ENCODE data around the gene PDE8B.

The PDE8B gene

GRCh38 chr5:77251921-77252320 is 41.4 kb downstream of the PDE8B start:
- no peak overlapping the region for H3K27ac Mint-ChIP-seq
- H3K9me3 Mint-ChIP-seq, result no peaks in the 10 kb centered on the region
- no peak overlapping the region for H3K4me3 Mint-ChIP-seq
- no peaks in the 10 kb centered on the region for H3K36me3 Mint-ChIP-seq (ENCODE audit: low read depth)
- TF ChIP-seq CTCF (IDR thresholded peaks at IDR 0.05; ENCODE audit: unreplicated experiment in 3 of 3), result no peak
- peaks cover 11% of the 10 kb centered on the region for H3K27me3 Mint-ChIP-seq (ENCODE audit: low read depth)
- no peaks in the 10 kb centered on the region for H3K4me1 Mint-ChIP-seq

- H3K27me3 Mint-ChIP-seq (ENCODE audit: low read depth), result peaks cover 7% of the 10 kb centered on the region
- TF ChIP-seq CTCF (IDR thresholded peaks at IDR 0.05; ENCODE audit: unreplicated experiment in 3 of 3), result no peak
- no peaks in the 10 kb centered on the region for H3K4me1 Mint-ChIP-seq
- H3K36me3 Mint-ChIP-seq (ENCODE audit: low read depth), result no peaks in the 10 kb centered on the region
- H3K27ac Mint-ChIP-seq, result no peak overlapping the region
- H3K4me3 Mint-ChIP-seq, result no peak overlapping the region
- H3K9me3 Mint-ChIP-seq, result no peaks in the 10 kb centered on the region
These were observed 45.1 kb downstream of the PDE8B start for GRCh38 chr5:77255617-77256016.

GRCh38 chr5:77256406-77256805 is 45.9 kb downstream of the PDE8B start:
- Mint-ChIP-seq H3K27me3 (ENCODE audit: low read depth) (peaks cover 7% of the 10 kb centered on the region), H3K36me3 (ENCODE audit: low read depth) (no peaks in the 10 kb centered on the region)

GRCh38 chr5:77258652-77259051 is 48.2 kb downstream of the PDE8B start:
- no peak overlapping the region for H3K27ac Mint-ChIP-seq
- no peaks in the 10 kb centered on the region for H3K9me3 Mint-ChIP-seq
- TF ChIP-seq CTCF (IDR thresholded peaks at IDR 0.05; ENCODE audit: unreplicated experiment in 3 of 3), result no peak
- no peak overlapping the region for H3K4me3 Mint-ChIP-seq
- H3K27me3 Mint-ChIP-seq (ENCODE audit: low read depth), result peaks cover 7% of the 10 kb centered on the region
- no peaks in the 10 kb centered on the region for H3K36me3 Mint-ChIP-seq (ENCODE audit: low read depth)
- H3K4me1 Mint-ChIP-seq, result no peaks in the 10 kb centered on the region

More at GRCh38 chr5:77256406-77256805, 45.9 kb downstream of the PDE8B start:
- H3K27ac Mint-ChIP-seq, result no peak overlapping the region
- H3K4me3 Mint-ChIP-seq, result no peak overlapping the region
- no peaks in the 10 kb centered on the region for H3K4me1 Mint-ChIP-seq
- no peaks in the 10 kb centered on the region for H3K9me3 Mint-ChIP-seq
- TF ChIP-seq CTCF (IDR thresholded peaks at IDR 0.05; ENCODE audit: unreplicated experiment in 3 of 3), result no peak

- Mint-ChIP-seq H3K4me1 (no peaks in the 10 kb centered on the region), H3K27me3 (ENCODE audit: low read depth) (peaks cover 6% of the 10 kb centered on the region), H3K9me3 (no peaks in the 10 kb centered on the region), H3K4me3 (no peak overlapping the region), H3K36me3 (ENCODE audit: low read depth) (no peaks in the 10 kb centered on the region), H3K27ac (no peak overlapping the region)
- TF ChIP-seq CTCF (IDR thresholded peaks at IDR 0.05; ENCODE audit: unreplicated experiment in 3 of 3), result no peak
These were observed 49.0 kb downstream of the PDE8B start for GRCh38 chr5:77259476-77259875.

GRCh38 chr5:77262697-77263096 is 52.2 kb downstream of the PDE8B start:
- no peaks in the 10 kb centered on the region for H3K4me1 Mint-ChIP-seq
- no peaks in the 10 kb centered on the region for H3K36me3 Mint-ChIP-seq (ENCODE audit: low read depth)
- peaks cover 2% of the 10 kb centered on the region for H3K9me3 Mint-ChIP-seq
- H3K4me3 Mint-ChIP-seq, result no peak overlapping the region
- H3K27me3 Mint-ChIP-seq (ENCODE audit: low read depth), result no peaks in the 10 kb centered on the region
- no peak for TF ChIP-seq CTCF (IDR thresholded peaks at IDR 0.05; ENCODE audit: unreplicated experiment in 3 of 3)
- no peak overlapping the region for H3K27ac Mint-ChIP-seq

Data from nephron (organoid).